Thyroid gland (tissue), 4 donors: ENCODE measurements around the gene C2CD3. TPM values are rescaled to one million over a fixed set of nuclear protein-coding genes. Genes with fewer than 3 reads are reported as not detected.

ENCODE experiments used
- DNase-seq, 2 donors: peaks; one replicate each; pipeline ENCODE4 v3.0.0-alpha.2; 2019
- H3K27ac ChIP-seq, 3 donors: fragments of 200-600 bp; sonication (generic); 1 replicate in 2 of 3; 2 replicates in 1 of 3; pipeline ENCODE4 v1.5.1; 2016 to 2019; ENCODE audit warnings: mild to moderate bottlenecking in 1 of 3, moderate library complexity in 1 of 3
- H3K27me3 ChIP-seq: fragments of 200-600 bp; sonication (generic); one replicate; pipeline ENCODE4 v1.5.1; 2019
- H3K36me3 ChIP-seq, 2 donors: fragments of 200-600 bp; sonication (generic); one replicate each; pipeline ENCODE4 v1.5.1; 2016 to 2019
- H3K4me1 ChIP-seq, 2 donors: fragments of 200-600 bp; sonication (generic); one replicate each; pipeline ENCODE4 v1.5.1; 2017 to 2019
- H3K4me3 ChIP-seq, 3 donors: fragments of 200-600 bp; sonication (generic); replicated peaks in 1 of 3; 1 replicate in 2 of 3; 2 replicates in 1 of 3; pipeline ENCODE4 v1.5.1; 2016; ENCODE audit warnings: mild to moderate bottlenecking in 1 of 3
- H3K9me3 ChIP-seq: fragments of 200-600 bp; sonication (generic); one replicate; pipeline ENCODE4 v1.5.1; 2017
- CTCF ChIP-seq, 6 experiments: fragments of 200-600 bp in 3 of 6; fragments of 450-650 bp in 3 of 6; sonication (generic) in 3 of 6; IDR thresholded peaks; one replicate each; pipeline ENCODE4 v1.5.1; 2016 to 2019; ENCODE audit warnings: antibody characterized with exemption in 6 of 6, mild to moderate bottlenecking in 2 of 6, inconsistent platforms in 1 of 6, moderate library complexity in 1 of 6
- POLR2A ChIP-seq, 2 donors: fragments of 450-650 bp; IDR thresholded peaks; one replicate each; pipeline ENCODE4 v1.6.1; 2017; ENCODE audit warnings: antibody characterized with exemption in 2 of 2, mild to moderate bottlenecking in 2 of 2, moderate library complexity in 1 of 2
- WGBS, 2 donors: methylation state at CpG; one replicate each; pipeline ENCODE4 v1.1.5; 2017; 5-methylcytosine and 5-hydroxymethylcytosine counted together
- intact Hi-C: fragments of 100-400 bp; cut with DNase I; formaldehyde crosslinking; loops from one replicate; pipeline ENCODE4 v1.15.1; 2023
- total RNA-seq, 4 donors: library from RNA; depleted of rRNA; stranded (reverse); fragments of >200 nt; gene quantifications; one replicate each; pipeline ENCODE4 v1.2.3, GENCODE V29; 2016

C2CD3 gene
- total RNA-seq, 4 donors from 2014 or later, result 37.8 to 85.8 (median 40.7) TPM

GRCh38 chr11:74008373-74009229 is 162.2 kb downstream of the C2CD3 start, which contains the start of gene UCP3:
Gene UCP3 (minus strand): TSS chr11:74009085. CDS start chr11:74007042, 2,043 bp downstream.
- 60 to 68% methylated on average over 9 of the region's 9 CpGs for WGBS, 2 donors
- H3K36me3 ChIP-seq, result peaks cover 0 to 3% of the 10 kb centered on the region in 2 donors

GRCh38 chr11:74007691-74008372 is 163.0 kb downstream of the C2CD3 start:
- DNase-seq, result no peak
- Histone ChIP-seq H3K27ac (peak overlapping the region in 1 of 3 donors; percentile 65), H3K4me3 (no peak overlapping the region), H3K4me1 (peaks cover 0 to 39% of the 10 kb centered on the region in 2 donors), H3K9me3 (no peaks in the 10 kb centered on the region), H3K36me3 (peaks cover 6 to 8% of the 10 kb centered on the region in 2 donors), H3K27me3 (no peaks in the 10 kb centered on the region)
- intact Hi-C loops, result no loop called here
- no peak for TF ChIP-seq CTCF (IDR thresholded peaks at IDR 0.05)
- TF ChIP-seq POLR2A (IDR thresholded peaks at IDR 0.05), result no peak
- 77 to 81% methylated on average over 5 to 6 of the region's 6 CpGs for WGBS, 2 donors

More at GRCh38 chr11:74008373-74009229, 162.2 kb downstream of the C2CD3 start, which contains the start of gene UCP3:
- intact Hi-C loops, result no loop called here
- no peaks in the 10 kb centered on the region for H3K27me3 ChIP-seq
- TF ChIP-seq CTCF (IDR thresholded peaks at IDR 0.05) (no peak), POLR2A (IDR thresholded peaks at IDR 0.05) (no peak)
- peak; percentile 40 to 52 for DNase-seq
- no peaks in the 10 kb centered on the region for H3K9me3 ChIP-seq
- H3K4me1 ChIP-seq, result peaks cover 0 to 39% of the 10 kb centered on the region in 2 donors
- no peak within 1 kb of the TSS for H3K4me3 ChIP-seq
- H3K27ac ChIP-seq, result peak within 1 kb of the TSS in 1 of 3 donors; percentile 65

GRCh38 chr11:74006743-74007304 is 164.0 kb downstream of the C2CD3 start:
- Histone ChIP-seq H3K27ac (no peak overlapping the region), H3K36me3 (peaks cover 7 to 8% of the 10 kb centered on the region in 2 donors)
- WGBS, 2 donors, result 72 to 88% methylated on average over 7 of the region's 7 CpGs

GRCh38 chr11:74005721-74006517 is 164.9 kb downstream of the C2CD3 start:
- Histone ChIP-seq H3K9me3 (no peaks in the 10 kb centered on the region), H3K4me1 (peaks cover 0 to 32% of the 10 kb centered on the region in 2 donors), H3K27ac (no peak overlapping the region), H3K4me3 (no peak overlapping the region), H3K27me3 (no peaks in the 10 kb centered on the region), H3K36me3 (peaks cover 7 to 8% of the 10 kb centered on the region in 2 donors)
- intact Hi-C loops, result no loop called here
- TF ChIP-seq CTCF (IDR thresholded peaks at IDR 0.05) (no peak), POLR2A (IDR thresholded peaks at IDR 0.05) (no peak)
- no peak for DNase-seq
- WGBS, 2 donors, result 97 to 98% methylated on average over 23 to 29 of the region's 29 CpGs

More at GRCh38 chr11:74006743-74007304, 164.0 kb downstream of the C2CD3 start:
- no peak for DNase-seq
- intact Hi-C loops, result no loop called here
- H3K27me3 ChIP-seq, result no peaks in the 10 kb centered on the region
- H3K4me1 ChIP-seq, result peaks cover 0 to 39% of the 10 kb centered on the region in 2 donors
- H3K4me3 ChIP-seq, result no peak overlapping the region
- no peak for TF ChIP-seq POLR2A (IDR thresholded peaks at IDR 0.05)
- TF ChIP-seq CTCF (IDR thresholded peaks at IDR 0.05), result no peak
- H3K9me3 ChIP-seq, result no peaks in the 10 kb centered on the region
